ENCODE measurements around the gene TSPAN18.

GRCh38 chr11:44861849-44862557 lies 135.2 kb downstream of the TSPAN18 start:
- TF ChIP-seq CTCF (IDR thresholded peaks at IDR 0.05; ENCODE audit: low read depth, low read length) (no peak), EZH2phosphoT487 (IDR thresholded peaks at IDR 0.05; ENCODE audit: low read depth) (no peak)

Measured in OCI-LY3 (cell line).